ENCODE results near the gene CNTNAP2. TPM values are rescaled to one million over a fixed set of nuclear protein-coding genes. Genes with fewer than 3 reads are reported as not detected.

Gene CNTNAP2
- total RNA-seq, 1 experiment from 2014 or later = 42.5 TPM

- peaks cover 45% of the 10 kb centered on the region for H3K9me3 ChIP-seq
- no TSS peak for BruUV-seq (replicated peaks)
- Mint-ChIP-seq H3K36me3 (ENCODE audit: insufficient read depth, unreplicated experiment) (peaks cover 4% of the 10 kb centered on the region), H3K27ac (ENCODE audit: unreplicated experiment) (no peak overlapping the region), H3K27me3 (ENCODE audit: insufficient read depth, unreplicated experiment) (no peaks in the 10 kb centered on the region), H3K4me1 (ENCODE audit: low read depth, unreplicated experiment) (no peaks in the 10 kb centered on the region), H3K4me3 (ENCODE audit: unreplicated experiment) (no peak overlapping the region), H3K9me3 (ENCODE audit: unreplicated experiment) (peaks cover 21% of the 10 kb centered on the region)
- H3K36me3 ChIP-seq (ENCODE audit: control insufficient read depth, insufficient read depth, low read length) = no peaks in the 10 kb centered on the region
- H3K4me1 ChIP-seq = no peaks in the 10 kb centered on the region
- H3K4me3 ChIP-seq (ENCODE audit: low read depth, low read length) = no peak overlapping the region
- no peaks in the 10 kb centered on the region for H3K27me3 ChIP-seq (replicated peaks; ENCODE audit: control insufficient read depth, insufficient read depth, low read length)
- DNase-seq = no peak
- intact Hi-C loops (cut with micrococcal nuclease; ENCODE audit: unreplicated experiment) = no loop called here
- POLR2A ChIA-PET = no interaction called here
- CTCF ChIA-PET = no interaction called here
- no peak for TF ChIP-seq CTCF (IDR thresholded peaks at IDR 0.05; ENCODE audit: insufficient read depth in 1 of 2, low read depth in 1 of 2, low read length in 1 of 2, severe bottlenecking in 1 of 2, unreplicated experiment in 1 of 2)
Observed at GRCh38 chr7:147990079-147990478, 1873.5 kb downstream of the CNTNAP2 start.

- TF ChIP-seq CTCF (IDR thresholded peaks at IDR 0.05; ENCODE audit: insufficient read depth in 1 of 2, low read depth in 1 of 2, low read length in 1 of 2, severe bottlenecking in 1 of 2, unreplicated experiment in 1 of 2) = no peak
- peaks cover 45% of the 10 kb centered on the region for H3K9me3 ChIP-seq
- POLR2A ChIA-PET = no interaction called here
- CTCF ChIA-PET = no interaction called here
- intact Hi-C loops (cut with micrococcal nuclease; ENCODE audit: unreplicated experiment) = no loop called here
- no peak for DNase-seq
- no peaks in the 10 kb centered on the region for H3K4me1 ChIP-seq
- BruUV-seq (replicated peaks) = no TSS peak
- H3K9me3 Mint-ChIP-seq (ENCODE audit: unreplicated experiment) = peaks cover 21% of the 10 kb centered on the region
- no peak overlapping the region for H3K4me3 ChIP-seq (ENCODE audit: low read depth, low read length)
- H3K27ac Mint-ChIP-seq (ENCODE audit: unreplicated experiment) = no peak overlapping the region
- H3K36me3 ChIP-seq (ENCODE audit: control insufficient read depth, insufficient read depth, low read length) = no peaks in the 10 kb centered on the region
- no peaks in the 10 kb centered on the region for H3K4me1 Mint-ChIP-seq (ENCODE audit: low read depth, unreplicated experiment)
- no peaks in the 10 kb centered on the region for H3K27me3 ChIP-seq (replicated peaks; ENCODE audit: control insufficient read depth, insufficient read depth, low read length)
- H3K36me3 Mint-ChIP-seq (ENCODE audit: insufficient read depth, unreplicated experiment) = peaks cover 4% of the 10 kb centered on the region
- no peaks in the 10 kb centered on the region for H3K27me3 Mint-ChIP-seq (ENCODE audit: insufficient read depth, unreplicated experiment)
- H3K4me3 Mint-ChIP-seq (ENCODE audit: unreplicated experiment) = no peak overlapping the region
Observed at GRCh38 chr7:147990942-147991341, 1874.3 kb downstream of the CNTNAP2 start.

- ChIA-PET POLR2A (no interaction called here), CTCF (no interaction called here)
- H3K27ac Mint-ChIP-seq (ENCODE audit: unreplicated experiment) = no peak overlapping the region
- H3K36me3 Mint-ChIP-seq (ENCODE audit: insufficient read depth, unreplicated experiment) = peaks cover 4% of the 10 kb centered on the region
- H3K4me1 Mint-ChIP-seq (ENCODE audit: low read depth, unreplicated experiment) = no peaks in the 10 kb centered on the region
- Histone ChIP-seq H3K36me3 (ENCODE audit: control insufficient read depth, insufficient read depth, low read length) (no peaks in the 10 kb centered on the region), H3K9me3 (peaks cover 39% of the 10 kb centered on the region), H3K27me3 (replicated peaks; ENCODE audit: control insufficient read depth, insufficient read depth, low read length) (no peaks in the 10 kb centered on the region), H3K4me3 (ENCODE audit: low read depth, low read length) (no peak overlapping the region), H3K4me1 (no peaks in the 10 kb centered on the region)
- H3K9me3 Mint-ChIP-seq (ENCODE audit: unreplicated experiment) = peaks cover 21% of the 10 kb centered on the region
- no TSS peak for BruUV-seq (replicated peaks)
- intact Hi-C loops (cut with micrococcal nuclease; ENCODE audit: unreplicated experiment) = no loop called here
- H3K4me3 Mint-ChIP-seq (ENCODE audit: unreplicated experiment) = no peak overlapping the region
- no peak for TF ChIP-seq CTCF (IDR thresholded peaks at IDR 0.05; ENCODE audit: insufficient read depth in 1 of 2, low read depth in 1 of 2, low read length in 1 of 2, severe bottlenecking in 1 of 2, unreplicated experiment in 1 of 2)
- DNase-seq = no peak
- H3K27me3 Mint-ChIP-seq (ENCODE audit: insufficient read depth, unreplicated experiment) = no peaks in the 10 kb centered on the region
Observed at GRCh38 chr7:147992698-147993097, 1876.1 kb downstream of the CNTNAP2 start.

All from Caco-2 (cell line).